Measurements from ENCODE around the gene PXYLP1. TPM values are rescaled to one million over a fixed set of nuclear protein-coding genes. Genes with fewer than 3 reads are reported as not detected.

Gene PXYLP1
- total RNA-seq, 1 experiment from 2014 or later = 16.3 TPM

GRCh38 chr3:141268791-141269190, 37.2 kb downstream of the PXYLP1 start:
- H3K36me3 Mint-ChIP-seq (ENCODE audit: insufficient read depth, unreplicated experiment) = no peaks in the 10 kb centered on the region
- no TSS peak for BruUV-seq (replicated peaks)
- no peak overlapping the region for H3K27ac Mint-ChIP-seq (ENCODE audit: unreplicated experiment)
- H3K9me3 Mint-ChIP-seq (ENCODE audit: low read depth, unreplicated experiment) = no peaks in the 10 kb centered on the region
- CTCF ChIA-PET = interaction anchor here (0.6 kb wide), 1 partner anchor 37 kb away, joined by 6 read pairs; no protein-coding TSS in a partner anchor
- no peak overlapping the region for H3K4me3 Mint-ChIP-seq (ENCODE audit: low read depth, unreplicated experiment)
- DNase-seq = no peak
- intact Hi-C loops (cut with micrococcal nuclease; ENCODE audit: unreplicated experiment) = no loop called here
- TF ChIP-seq CTCF (IDR thresholded peaks at IDR 0.05; ENCODE audit: unreplicated experiment) = no peak
- H3K27me3 Mint-ChIP-seq (ENCODE audit: unreplicated experiment) = no peaks in the 10 kb centered on the region
- no peaks in the 10 kb centered on the region for H3K4me1 Mint-ChIP-seq (ENCODE audit: low read depth, unreplicated experiment)

GRCh38 chr3:141269961-141270360, 38.3 kb downstream of the PXYLP1 start:
- H3K36me3 Mint-ChIP-seq (ENCODE audit: insufficient read depth, unreplicated experiment) = no peaks in the 10 kb centered on the region
- CTCF ChIA-PET = no interaction called here
- H3K4me3 Mint-ChIP-seq (ENCODE audit: low read depth, unreplicated experiment) = no peak overlapping the region
- intact Hi-C loops (cut with micrococcal nuclease; ENCODE audit: unreplicated experiment) = no loop called here
- BruUV-seq (replicated peaks) = no TSS peak
- H3K4me1 Mint-ChIP-seq (ENCODE audit: low read depth, unreplicated experiment) = no peaks in the 10 kb centered on the region
- TF ChIP-seq CTCF (IDR thresholded peaks at IDR 0.05; ENCODE audit: unreplicated experiment) = no peak
- no peaks in the 10 kb centered on the region for H3K27me3 Mint-ChIP-seq (ENCODE audit: unreplicated experiment)
- H3K9me3 Mint-ChIP-seq (ENCODE audit: low read depth, unreplicated experiment) = no peaks in the 10 kb centered on the region
- DNase-seq = no peak
- no peak overlapping the region for H3K27ac Mint-ChIP-seq (ENCODE audit: unreplicated experiment)

- Mint-ChIP-seq H3K36me3 (ENCODE audit: insufficient read depth, unreplicated experiment) (no peaks in the 10 kb centered on the region), H3K27me3 (ENCODE audit: unreplicated experiment) (no peaks in the 10 kb centered on the region), H3K27ac (ENCODE audit: unreplicated experiment) (no peak overlapping the region), H3K4me1 (ENCODE audit: low read depth, unreplicated experiment) (no peaks in the 10 kb centered on the region), H3K4me3 (ENCODE audit: low read depth, unreplicated experiment) (no peak overlapping the region), H3K9me3 (ENCODE audit: low read depth, unreplicated experiment) (no peaks in the 10 kb centered on the region)
- no TSS peak for BruUV-seq (replicated peaks)
- no peak for TF ChIP-seq CTCF (IDR thresholded peaks at IDR 0.05; ENCODE audit: unreplicated experiment)
- DNase-seq = no peak
- intact Hi-C loops (cut with micrococcal nuclease; ENCODE audit: unreplicated experiment) = no loop called here
- CTCF ChIA-PET = no interaction called here
Observed at GRCh38 chr3:141271279-141272030, 39.8 kb downstream of the PXYLP1 start.

- no peaks in the 10 kb centered on the region for H3K4me1 Mint-ChIP-seq (ENCODE audit: low read depth, unreplicated experiment)
- H3K4me3 Mint-ChIP-seq (ENCODE audit: low read depth, unreplicated experiment) = no peak overlapping the region
- CTCF ChIA-PET = interaction anchor here (0.9 kb wide), 1 partner anchor 42 kb away, joined by 3 read pairs; the partner anchor contains the start of gene PXYLP1
- no peaks in the 10 kb centered on the region for H3K36me3 Mint-ChIP-seq (ENCODE audit: insufficient read depth, unreplicated experiment)
- no peak for DNase-seq
- BruUV-seq (replicated peaks) = no TSS peak
- intact Hi-C loops (cut with micrococcal nuclease; ENCODE audit: unreplicated experiment) = no loop called here
- H3K27me3 Mint-ChIP-seq (ENCODE audit: unreplicated experiment) = no peaks in the 10 kb centered on the region
- H3K9me3 Mint-ChIP-seq (ENCODE audit: low read depth, unreplicated experiment) = no peaks in the 10 kb centered on the region
- H3K27ac Mint-ChIP-seq (ENCODE audit: unreplicated experiment) = no peak overlapping the region
- no peak for TF ChIP-seq CTCF (IDR thresholded peaks at IDR 0.05; ENCODE audit: unreplicated experiment)
Observed at GRCh38 chr3:141272906-141273662, 41.5 kb downstream of the PXYLP1 start.
